Stimulated activated CD4-positive, alpha-beta T cell treated with anti-CD3 and anti-CD28 coated beads, Interleukin-4, amount 100 ng/mL, for 24 hours (primary cell): ENCODE results near the gene RPLP1.

Experiments
- DNase-seq: peaks from one replicate; pipeline ENCODE4 v3.0.0-alpha.2; 2020

The RPLP1 gene

GRCh38 chr15:69472046-69472445 is 19.4 kb downstream of the RPLP1 start:
- no peak for DNase-seq

GRCh38 chr15:69472562-69472961 is 19.9 kb downstream of the RPLP1 start:
- no peak for DNase-seq

- no peak for DNase-seq
These were observed 21.7 kb downstream of the RPLP1 start for GRCh38 chr15:69474291-69474690.

- DNase-seq: no peak
These were observed 22.3 kb downstream of the RPLP1 start for GRCh38 chr15:69474846-69475455.

GRCh38 chr15:69475769-69476358 is 23.2 kb downstream of the RPLP1 start:
- peak; percentile 80 for DNase-seq

GRCh38 chr15:69476704-69477473 is 24.3 kb downstream of the RPLP1 start:
- DNase-seq: no peak

GRCh38 chr15:69478259-69478781 is 25.7 kb downstream of the RPLP1 start:
- peak; percentile 55 for DNase-seq

- no peak for DNase-seq
These were observed 26.5 kb downstream of the RPLP1 start for GRCh38 chr15:69479081-69479480.

GRCh38 chr15:69479971-69480370 is 27.4 kb downstream of the RPLP1 start:
- no peak for DNase-seq

GRCh38 chr15:69480932-69481331 is 28.3 kb downstream of the RPLP1 start:
- no peak for DNase-seq

GRCh38 chr15:69482686-69483256 is 30.2 kb downstream of the RPLP1 start:
- no peak for DNase-seq

- no peak for DNase-seq
These were observed 32.2 kb downstream of the RPLP1 start for GRCh38 chr15:69484837-69485236.

- no peak for DNase-seq
These were observed 34.0 kb downstream of the RPLP1 start for GRCh38 chr15:69486481-69487110.

GRCh38 chr15:69489073-69489571 is 36.5 kb downstream of the RPLP1 start:
- DNase-seq: no peak

GRCh38 chr15:69490356-69491037 is 37.9 kb downstream of the RPLP1 start:
- DNase-seq: no peak

- no peak for DNase-seq
These were observed 38.5 kb downstream of the RPLP1 start for GRCh38 chr15:69491038-69491505.

GRCh38 chr15:69493406-69493805 is 40.8 kb downstream of the RPLP1 start:
- DNase-seq: no peak

GRCh38 chr15:69496001-69496400 is 43.4 kb downstream of the RPLP1 start:
- no peak for DNase-seq

GRCh38 chr15:69497076-69497475 is 44.5 kb downstream of the RPLP1 start:
- no peak for DNase-seq

GRCh38 chr15:69497667-69498066 is 45.0 kb downstream of the RPLP1 start:
- DNase-seq: no peak

- DNase-seq: no peak
These were observed 45.7 kb downstream of the RPLP1 start for GRCh38 chr15:69498282-69498681.

- DNase-seq: no peak
These were observed 46.4 kb downstream of the RPLP1 start for GRCh38 chr15:69498987-69499386.
